PC-3 (cell line): Measurements from ENCODE around the gene CXorf58. TPM values are rescaled to one million over a fixed set of nuclear protein-coding genes. Genes with fewer than 3 reads are reported as not detected.

ENCODE experiments used
- ATAC-seq: fragments of 200-7000 bp; cut with Tn5 transposase; 2 replicates; pipeline ENCODE4 v1.9.1; 2020; ENCODE audit warnings: mild to moderate bottlenecking, moderate library complexity
- BruUV-seq: library from RNA; stranded (reverse); fragments of 400-500 nt; replicated peaks from 2 replicates; lab custom pipeline; 2021; lab: Mats Ljungman, UMichigan
- CTCF ChIA-PET: fragments of 300-600 bp; sonication (Branson Sonifier 250); formaldehyde crosslinking; loops from one replicate; lab custom pipeline; 2022; ENCODE audit warnings: antibody characterized with exemption; lab: Charles Lee
- POLR2A ChIA-PET: fragments of 300-600 bp; sonication (Branson Sonifier 250); formaldehyde crosslinking; loops from one replicate; lab custom pipeline; 2022; ENCODE audit warnings: antibody characterized with exemption; ENCODE audit not compliant: unreplicated experiment; lab: Charles Lee
- DNase-seq: peaks from one replicate; pipeline ENCODE4 v3.0.0-alpha.2; 2015
- H2AFZ ChIP-seq: fragments of 300-600 bp; sonication (generic); 2 replicates; pipeline ENCODE4 v1.6.0; 2016; ENCODE audit warnings: antibody characterized with exemption, low read length
- H3F3A ChIP-seq: fragments of 300-600 bp; sonication (generic); one replicate; pipeline ENCODE4 v1.6.0; 2017; ENCODE audit warnings: antibody characterized with exemption, low read length, control low read depth, mild to moderate bottlenecking; ENCODE audit not compliant: unreplicated experiment
- H3K27ac ChIP-seq: fragments of 300-600 bp; sonication (generic); 2 replicates; pipeline ENCODE4 v1.5.1; 2016; ENCODE audit warnings: mild to moderate bottlenecking, low read length
- H3K27me3 ChIP-seq: fragments of 300-600 bp; sonication (generic); 2 replicates; pipeline ENCODE4 v1.6.1; 2016; ENCODE audit warnings: low read length, mixed read lengths
- H3K36me3 ChIP-seq: fragments of 300-600 bp; sonication (generic); 2 replicates; pipeline ENCODE4 v1.6.1; 2016; ENCODE audit warnings: low read depth, mixed run types, low read length, mixed read lengths
- H3K4me1 ChIP-seq: fragments of 300-600 bp; sonication (generic); 2 replicates; pipeline ENCODE4 v1.5.1; 2016; ENCODE audit warnings: low read length; ENCODE audit not compliant: insufficient read depth
- H3K4me2 ChIP-seq: fragments of 300-600 bp; sonication (generic); 2 replicates; pipeline ENCODE4 v1.6.0; 2016; ENCODE audit warnings: low read length
- H3K4me3 ChIP-seq: fragments of 300-600 bp; sonication (generic); 2 replicates; pipeline ENCODE4 v1.5.1; 2016; ENCODE audit warnings: mild to moderate bottlenecking, low read length, mixed read lengths
- H3K79me2 ChIP-seq: fragments of 300-600 bp; sonication (generic); 2 replicates; pipeline ENCODE4 v1.6.1; 2017; ENCODE audit warnings: low read length, mixed read lengths
- H3K9ac ChIP-seq: fragments of 300-600 bp; sonication (generic); 2 replicates; pipeline ENCODE4 v1.6.0; 2016; ENCODE audit warnings: mild to moderate bottlenecking, low read length
- H3K9me2 ChIP-seq: fragments of 300-600 bp; sonication (generic); replicated peaks from 2 replicates; pipeline ENCODE4 v1.6.1; 2016; ENCODE audit warnings: mixed run types, low read length, mixed read lengths
- H3K9me3 ChIP-seq: fragments of 300-600 bp; sonication (generic); 2 replicates; pipeline ENCODE4 v1.6.1; 2016; ENCODE audit warnings: low read length, mixed read lengths
- H4K20me1 ChIP-seq: fragments of 300-600 bp; sonication (generic); 2 replicates; pipeline ENCODE4 v1.6.1; 2016; ENCODE audit warnings: low read length, mixed read lengths
- EZH2 ChIP-seq: fragments of 300-600 bp; sonication (generic); IDR thresholded peaks from one replicate; pipeline ENCODE4 v1.6.1; 2017; ENCODE audit warnings: antibody characterized with exemption, mild to moderate bottlenecking, low read length; ENCODE audit not compliant: unreplicated experiment
- EZH2phosphoT487 ChIP-seq: fragments of 300-600 bp; sonication (generic); IDR thresholded peaks from 2 replicates; pipeline ENCODE4 v1.6.1; 2018; ENCODE audit warnings: mild to moderate bottlenecking, antibody characterized with exemption, low read length, borderline replicate concordance
- intact Hi-C: fragments of 100-400 bp; cut with micrococcal nuclease; formaldehyde crosslinking; loops from 2 replicates; pipeline ENCODE4 v1.9.0; 2023
- total RNA-seq: library from RNA; depleted of rRNA; stranded (reverse); fragments of >200 nt; gene quantifications from 2 replicates; pipeline ENCODE4 v1.2.3, GENCODE V29; 2014
- TF ChIP-seq, protein P1 (sequence below): fragments of 300-600 bp; sonication (generic); conservative IDR thresholded peaks from 2 replicates; pipeline ENCODE4 v1.5.1; 2017; ENCODE audit warnings: antibody characterized with exemption, low read depth, mild to moderate bottlenecking, low read length

The CXorf58 gene
- total RNA-seq, 1 experiment from 2014 or later = not detected

DNA sequence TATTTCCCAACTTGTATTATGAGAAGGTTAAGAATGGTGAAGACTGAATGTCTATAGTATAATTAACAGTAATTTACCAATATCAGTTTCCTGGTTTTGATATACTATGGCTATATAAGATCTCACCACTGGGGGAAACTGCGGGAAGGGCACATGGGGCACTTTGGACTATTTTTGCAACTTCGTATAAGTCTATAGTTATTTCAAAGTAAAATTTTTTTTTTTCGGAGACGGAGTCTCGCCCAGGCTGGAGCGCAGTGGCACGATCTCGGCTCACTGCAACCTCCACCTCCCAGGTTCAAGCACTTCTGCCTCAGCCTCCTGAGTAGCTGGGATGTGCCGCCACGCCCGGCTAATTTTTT is 46.1 kb downstream of the CXorf58 start:
- H3K79me2 ChIP-seq = no peaks in the 10 kb centered on the region
- H3K36me3 ChIP-seq = no peaks in the 10 kb centered on the region
- BruUV-seq = no TSS peak
- H3F3A ChIP-seq = no peaks in the 10 kb centered on the region
- intact Hi-C loops = no loop called here
- H4K20me1 ChIP-seq = no peaks in the 10 kb centered on the region
- ChIA-PET CTCF (no interaction called here), POLR2A (no interaction called here)
- no peak for TF ChIP-seq EZH2
- no peak for TF ChIP-seq EZH2phosphoT487
- TF ChIP-seq, protein P1, sequence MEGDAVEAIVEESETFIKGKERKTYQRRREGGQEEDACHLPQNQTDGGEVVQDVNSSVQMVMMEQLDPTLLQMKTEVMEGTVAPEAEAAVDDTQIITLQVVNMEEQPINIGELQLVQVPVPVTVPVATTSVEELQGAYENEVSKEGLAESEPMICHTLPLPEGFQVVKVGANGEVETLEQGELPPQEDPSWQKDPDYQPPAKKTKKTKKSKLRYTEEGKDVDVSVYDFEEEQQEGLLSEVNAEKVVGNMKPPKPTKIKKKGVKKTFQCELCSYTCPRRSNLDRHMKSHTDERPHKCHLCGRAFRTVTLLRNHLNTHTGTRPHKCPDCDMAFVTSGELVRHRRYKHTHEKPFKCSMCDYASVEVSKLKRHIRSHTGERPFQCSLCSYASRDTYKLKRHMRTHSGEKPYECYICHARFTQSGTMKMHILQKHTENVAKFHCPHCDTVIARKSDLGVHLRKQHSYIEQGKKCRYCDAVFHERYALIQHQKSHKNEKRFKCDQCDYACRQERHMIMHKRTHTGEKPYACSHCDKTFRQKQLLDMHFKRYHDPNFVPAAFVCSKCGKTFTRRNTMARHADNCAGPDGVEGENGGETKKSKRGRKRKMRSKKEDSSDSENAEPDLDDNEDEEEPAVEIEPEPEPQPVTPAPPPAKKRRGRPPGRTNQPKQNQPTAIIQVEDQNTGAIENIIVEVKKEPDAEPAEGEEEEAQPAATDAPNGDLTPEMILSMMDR = no peak
- H2AFZ ChIP-seq = no peak overlapping the region
- DNase-seq = no peak
- no peak overlapping the region for H3K27ac ChIP-seq
- H3K9me3 ChIP-seq = no peaks in the 10 kb centered on the region
- no peak overlapping the region for H3K4me3 ChIP-seq
- no peaks in the 10 kb centered on the region for H3K9me2 ChIP-seq
- H3K4me1 ChIP-seq = no peaks in the 10 kb centered on the region; the same call in 1 of the 2 replicates
- no peaks in the 10 kb centered on the region for H3K27me3 ChIP-seq
- no peak overlapping the region for H3K9ac ChIP-seq
- no peak for ATAC-seq
- no peak overlapping the region for H3K4me2 ChIP-seq

GRCh38 chrX:23954396-23954795 is 46.6 kb downstream of the CXorf58 start:
- Histone ChIP-seq H3K79me2 (no peaks in the 10 kb centered on the region), H3K4me3 (no peak overlapping the region), H4K20me1 (no peaks in the 10 kb centered on the region), H3K27ac (no peak overlapping the region), H3K9me3 (no peaks in the 10 kb centered on the region), H2AFZ (no peak overlapping the region), H3K9me2 (no peaks in the 10 kb centered on the region), H3K4me1 (no peaks in the 10 kb centered on the region; the same call in 1 of the 2 replicates), H3F3A (no peaks in the 10 kb centered on the region), H3K36me3 (no peaks in the 10 kb centered on the region), H3K9ac (no peak overlapping the region), H3K27me3 (no peaks in the 10 kb centered on the region), H3K4me2 (no peak overlapping the region)
- no TSS peak for BruUV-seq
- CTCF ChIA-PET = no interaction called here
- POLR2A ChIA-PET = no interaction called here
- ATAC-seq (no peak), DNase-seq (no peak)
- TF ChIP-seq, protein P1 = no peak
- TF ChIP-seq EZH2 = no peak
- no peak for TF ChIP-seq EZH2phosphoT487
- intact Hi-C loops = no loop called here

DNA sequence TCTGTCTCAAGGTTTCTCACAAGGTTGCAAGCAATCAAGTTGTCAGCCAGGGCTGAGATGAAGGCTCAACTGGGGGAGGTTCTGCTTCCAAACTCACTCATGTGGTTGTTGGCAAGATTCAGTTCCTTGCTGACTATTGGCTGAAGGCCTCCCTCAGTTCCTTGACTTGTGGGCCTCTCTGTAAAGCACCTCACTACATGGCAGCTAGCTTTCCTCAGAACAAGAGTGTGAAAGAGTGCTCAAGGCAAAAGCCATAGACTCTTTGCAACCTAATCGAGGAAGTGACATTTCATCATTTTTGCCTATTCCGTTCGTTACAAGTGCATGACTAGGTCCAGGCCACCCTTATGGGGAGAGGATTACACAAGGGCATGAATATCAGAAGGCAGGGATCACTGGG is 52.0 kb downstream of the CXorf58 start:
- ATAC-seq (no peak), DNase-seq (no peak)
- Histone ChIP-seq H4K20me1 (no peaks in the 10 kb centered on the region), H2AFZ (no peak overlapping the region), H3K9ac (no peak overlapping the region), H3K4me2 (no peak overlapping the region), H3K9me3 (no peaks in the 10 kb centered on the region), H3K4me3 (no peak overlapping the region), H3K27me3 (no peaks in the 10 kb centered on the region), H3F3A (no peaks in the 10 kb centered on the region), H3K4me1 (peaks cover 5% of the 10 kb centered on the region; the same call in 1 of the 2 replicates), H3K36me3 (no peaks in the 10 kb centered on the region), H3K27ac (no peak overlapping the region), H3K79me2 (no peaks in the 10 kb centered on the region), H3K9me2 (no peaks in the 10 kb centered on the region)
- intact Hi-C loops = no loop called here
- TF ChIP-seq, protein P1 = no peak
- TF ChIP-seq EZH2phosphoT487 (no peak), EZH2 (no peak)
- POLR2A ChIA-PET = no interaction called here
- CTCF ChIA-PET = no interaction called here
- BruUV-seq = no TSS peak
